Chondrocyte (in vitro differentiated cells): ENCODE results near the gene SLC25A10. TPM values are rescaled to one million over a fixed set of nuclear protein-coding genes. Genes with fewer than 3 reads are reported as not detected.
A peak's percentile ranks its signal among the peaks of the same experiment; 100 is the strongest.
"Not testable (repeated sequence)": the region's sequence is repeated elsewhere in the genome, so short reads cannot be mapped to it uniquely, and the experiment has no call there.

Experiments
- DNase-seq: peaks from one replicate; pipeline ENCODE4 v3.0.0; 2021; ENCODE audit warnings: mixed read lengths, low spot score
- H3K27ac Mint-ChIP-seq: one replicate; pipeline ENCODE4 v1.8.0; 2021; ENCODE audit warnings: mild to moderate bottlenecking, moderate library complexity, mixed read lengths; ENCODE audit not compliant: unreplicated experiment
- H3K27me3 Mint-ChIP-seq: 2 replicates; pipeline ENCODE4 v1.8.0; 2021; ENCODE audit warnings: low read depth, mixed read lengths
- H3K36me3 Mint-ChIP-seq: 2 replicates; pipeline ENCODE4 v1.8.0; 2021; ENCODE audit warnings: low read depth, mixed read lengths
- H3K4me1 Mint-ChIP-seq: 2 replicates; pipeline ENCODE4 v1.8.0; 2021; ENCODE audit warnings: low read depth, mild to moderate bottlenecking, mixed read lengths
- H3K4me3 Mint-ChIP-seq: one replicate; pipeline ENCODE4 v1.8.0; 2021; ENCODE audit warnings: mild to moderate bottlenecking, moderate library complexity, mixed read lengths; ENCODE audit not compliant: unreplicated experiment
- H3K9me3 Mint-ChIP-seq: 2 replicates; pipeline ENCODE4 v1.8.0; 2021; ENCODE audit warnings: low read depth, mixed read lengths
- total RNA-seq: library from RNA; stranded (reverse); gene quantifications from 3 replicates; pipeline ENCODE4 v1.2.1, GENCODE V29; 2021
- TF ChIP-seq, protein P1 (sequence below): fragments of 200-600 bp; sonication (generic); IDR thresholded peaks from 2 replicates; pipeline ENCODE4 v1.5.0; 2021; ENCODE audit warnings: antibody characterized with exemption, mild to moderate bottlenecking, moderate library complexity

The SLC25A10 gene
- total RNA-seq, 1 donor from 2014 or later: 5.7 TPM

DNA sequence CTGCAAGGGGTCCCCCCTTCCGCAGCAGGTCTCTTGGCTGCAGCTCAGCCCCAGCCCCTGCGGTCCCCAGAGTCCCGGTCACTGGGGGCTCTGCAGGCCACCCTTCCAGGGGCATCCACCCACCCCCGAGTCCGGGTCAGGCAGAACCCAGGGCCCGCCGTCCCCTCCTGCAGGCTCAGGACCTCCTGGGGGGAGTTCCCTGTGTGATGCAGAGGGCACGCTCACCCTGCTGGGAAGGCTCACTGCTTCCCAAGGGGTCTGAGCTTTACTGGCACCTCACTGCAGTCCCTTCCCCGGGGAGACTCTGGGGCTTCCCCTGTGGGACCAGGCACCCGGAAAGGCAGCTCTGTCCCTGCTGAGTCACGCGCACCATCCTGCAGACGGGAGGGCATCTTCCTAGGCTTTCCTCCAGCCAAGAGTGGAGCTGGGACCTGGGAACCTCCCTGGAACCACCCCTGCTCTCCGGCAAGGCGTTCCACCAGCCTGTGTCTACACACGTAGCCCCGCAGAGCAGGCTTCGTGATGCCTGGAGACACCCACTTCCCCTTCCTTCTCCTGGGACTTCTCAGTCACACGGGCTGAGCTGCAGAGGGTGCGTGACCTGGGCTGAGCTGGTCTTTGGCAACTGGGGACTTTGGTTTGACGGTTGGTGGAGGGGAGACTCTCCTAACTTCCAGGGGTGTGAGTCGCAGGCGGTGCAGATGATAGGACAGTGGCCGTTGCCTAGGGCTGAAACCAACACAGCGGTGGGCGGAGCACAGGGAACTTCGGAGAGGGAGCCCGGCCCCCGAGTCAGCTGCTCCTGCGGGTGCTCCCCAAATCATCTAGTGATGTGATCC, 23.4 kb downstream of the SLC25A10 start:
- Mint-ChIP-seq H3K4me3 (no peak overlapping the region), H3K36me3 (no peaks in the 10 kb centered on the region), H3K27me3 (peaks cover 3% of the 10 kb centered on the region), H3K9me3 (no peaks in the 10 kb centered on the region), H3K4me1 (peaks cover 15% of the 10 kb centered on the region), H3K27ac (no peak overlapping the region)
- TF ChIP-seq, protein P1, sequence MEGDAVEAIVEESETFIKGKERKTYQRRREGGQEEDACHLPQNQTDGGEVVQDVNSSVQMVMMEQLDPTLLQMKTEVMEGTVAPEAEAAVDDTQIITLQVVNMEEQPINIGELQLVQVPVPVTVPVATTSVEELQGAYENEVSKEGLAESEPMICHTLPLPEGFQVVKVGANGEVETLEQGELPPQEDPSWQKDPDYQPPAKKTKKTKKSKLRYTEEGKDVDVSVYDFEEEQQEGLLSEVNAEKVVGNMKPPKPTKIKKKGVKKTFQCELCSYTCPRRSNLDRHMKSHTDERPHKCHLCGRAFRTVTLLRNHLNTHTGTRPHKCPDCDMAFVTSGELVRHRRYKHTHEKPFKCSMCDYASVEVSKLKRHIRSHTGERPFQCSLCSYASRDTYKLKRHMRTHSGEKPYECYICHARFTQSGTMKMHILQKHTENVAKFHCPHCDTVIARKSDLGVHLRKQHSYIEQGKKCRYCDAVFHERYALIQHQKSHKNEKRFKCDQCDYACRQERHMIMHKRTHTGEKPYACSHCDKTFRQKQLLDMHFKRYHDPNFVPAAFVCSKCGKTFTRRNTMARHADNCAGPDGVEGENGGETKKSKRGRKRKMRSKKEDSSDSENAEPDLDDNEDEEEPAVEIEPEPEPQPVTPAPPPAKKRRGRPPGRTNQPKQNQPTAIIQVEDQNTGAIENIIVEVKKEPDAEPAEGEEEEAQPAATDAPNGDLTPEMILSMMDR: no peak
- no peak for DNase-seq

GRCh38 chr17:81737947-81738800, 26.1 kb downstream of the SLC25A10 start:
- Mint-ChIP-seq H3K4me3 (no peak overlapping the region), H3K9me3 (no peaks in the 10 kb centered on the region), H3K27ac (no peak overlapping the region), H3K36me3 (no peaks in the 10 kb centered on the region), H3K4me1 (peaks cover 4% of the 10 kb centered on the region), H3K27me3 (peaks cover 3% of the 10 kb centered on the region)
- TF ChIP-seq, protein P1: no peak
- DNase-seq: no peak

DNA sequence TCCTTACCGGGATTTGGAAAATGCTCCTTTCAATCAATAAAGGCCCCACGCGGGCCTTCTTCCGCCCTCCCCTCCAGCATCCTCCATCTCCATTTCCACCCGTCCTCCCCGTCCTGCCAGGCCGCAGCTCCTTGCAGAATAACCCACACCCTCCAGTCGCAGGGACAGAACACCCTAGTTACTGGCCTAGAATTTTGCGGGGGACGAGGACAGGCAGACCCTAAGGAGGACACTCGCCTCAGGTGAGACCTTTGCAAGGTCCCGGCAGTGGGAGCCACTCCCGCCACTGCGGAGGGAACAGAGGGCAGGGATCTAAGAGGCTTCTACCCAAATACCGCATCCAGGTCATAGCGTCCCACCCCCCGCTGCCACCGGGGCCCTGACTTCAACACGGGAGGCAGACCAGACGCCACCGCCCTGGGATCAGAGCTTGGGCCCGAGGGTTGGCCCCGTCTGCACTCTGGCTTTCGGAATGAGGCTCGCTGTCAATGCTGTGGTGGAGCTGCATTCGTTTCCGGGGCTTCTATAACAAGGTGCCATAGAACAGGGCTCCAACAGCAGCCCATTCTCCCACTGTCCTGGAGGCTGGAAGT, 26.8 kb downstream of the SLC25A10 start:
- TF ChIP-seq, protein P1: no peak
- H3K4me3 Mint-ChIP-seq: no peak overlapping the region
- no peaks in the 10 kb centered on the region for H3K36me3 Mint-ChIP-seq
- H3K27ac Mint-ChIP-seq: no peak overlapping the region
- peaks cover 4% of the 10 kb centered on the region for H3K4me1 Mint-ChIP-seq
- H3K9me3 Mint-ChIP-seq: no peaks in the 10 kb centered on the region
- DNase-seq: peak; percentile 87
- H3K27me3 Mint-ChIP-seq: peaks cover 3% of the 10 kb centered on the region

DNA sequence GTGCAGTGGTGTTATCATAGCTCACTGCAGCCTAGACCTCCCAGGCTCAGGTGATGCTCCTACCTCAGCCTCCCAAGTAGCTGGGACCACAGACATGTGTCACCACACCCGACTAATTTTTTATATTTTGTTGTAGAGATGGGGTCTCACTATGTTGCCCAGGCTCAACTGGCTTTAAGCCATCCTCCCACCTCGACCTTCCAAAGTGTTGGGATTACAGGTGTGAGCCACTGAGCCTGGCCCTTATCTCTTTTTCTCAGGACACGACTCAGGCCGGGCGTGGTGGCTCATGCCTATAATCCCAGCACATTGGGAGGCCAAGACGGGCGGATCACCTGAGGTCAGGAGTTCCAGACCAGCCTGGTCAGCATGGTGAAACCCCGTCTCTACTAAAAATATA, 27.5 kb downstream of the SLC25A10 start:
- H3K4me1 Mint-ChIP-seq, H3K36me3 Mint-ChIP-seq: not testable (repeated sequence)

GRCh38 chr17:81740395-81740961, 28.4 kb downstream of the SLC25A10 start:
- Mint-ChIP-seq H3K36me3 (no peaks in the 10 kb centered on the region), H3K9me3 (no peaks in the 10 kb centered on the region), H3K27ac (no peak overlapping the region), H3K27me3 (peaks cover 3% of the 10 kb centered on the region), H3K4me1 (peaks cover 4% of the 10 kb centered on the region), H3K4me3 (no peak overlapping the region)
- DNase-seq: peak; percentile 89
- TF ChIP-seq, protein P1: no peak

More for the DNA sequence above, 27.5 kb downstream of the SLC25A10 start:
- H3K27me3 Mint-ChIP-seq, H3K4me3 Mint-ChIP-seq, DNase-seq, H3K9me3 Mint-ChIP-seq, H3K27ac Mint-ChIP-seq: not testable (repeated sequence)
